ENCODE data around the gene PLD1.

PLD1 gene

GRCh38 chr3:171824116-171824515, 13.8 kb upstream of the PLD1 start:
- H3K27me3 ChIP-seq, result no peaks in the 10 kb centered on the region
- TF ChIP-seq CTCF (IDR thresholded peaks at IDR 0.05; ENCODE audit: low read depth, low read length), result no peak
- H3K36me3 ChIP-seq, result no peaks in the 10 kb centered on the region
- no peaks in the 10 kb centered on the region for H3K4me1 ChIP-seq
- DNase-seq, result no peak
- H3K4me3 ChIP-seq (ENCODE audit: low read depth, low read length), result no peak overlapping the region
- no peaks in the 10 kb centered on the region for H3K9me3 ChIP-seq

GRCh38 chr3:171822431-171823106, 12.3 kb upstream of the PLD1 start:
- TF ChIP-seq CTCF (IDR thresholded peaks at IDR 0.05; ENCODE audit: low read depth, low read length), result no peak
- no peaks in the 10 kb centered on the region for H3K9me3 ChIP-seq
- DNase-seq, result no peak
- H3K27me3 ChIP-seq, result no peaks in the 10 kb centered on the region
- H3K4me3 ChIP-seq (ENCODE audit: low read depth, low read length), result no peak overlapping the region
- no peaks in the 10 kb centered on the region for H3K36me3 ChIP-seq
- H3K4me1 ChIP-seq, result no peaks in the 10 kb centered on the region

GRCh38 chr3:171821778-171822358, 11.6 kb upstream of the PLD1 start:
- H3K36me3 ChIP-seq, result no peaks in the 10 kb centered on the region

GRCh38 chr3:171821044-171821443, 10.8 kb upstream of the PLD1 start:
- no peaks in the 10 kb centered on the region for H3K36me3 ChIP-seq
- H3K4me3 ChIP-seq (ENCODE audit: low read depth, low read length), result no peak overlapping the region
- H3K4me1 ChIP-seq, result no peaks in the 10 kb centered on the region
- no peaks in the 10 kb centered on the region for H3K27me3 ChIP-seq
- DNase-seq, result no peak
- H3K9me3 ChIP-seq, result no peaks in the 10 kb centered on the region
- TF ChIP-seq CTCF (IDR thresholded peaks at IDR 0.05; ENCODE audit: low read depth, low read length), result no peak

More at GRCh38 chr3:171821778-171822358, 11.6 kb upstream of the PLD1 start:
- no peaks in the 10 kb centered on the region for H3K9me3 ChIP-seq
- H3K27me3 ChIP-seq, result no peaks in the 10 kb centered on the region
- no peak for DNase-seq
- H3K4me3 ChIP-seq (ENCODE audit: low read depth, low read length), result no peak overlapping the region
- H3K4me1 ChIP-seq, result no peaks in the 10 kb centered on the region
- no peak for TF ChIP-seq CTCF (IDR thresholded peaks at IDR 0.05; ENCODE audit: low read depth, low read length)

GRCh38 chr3:171817074-171817800, 7.0 kb upstream of the PLD1 start:
- no peaks in the 10 kb centered on the region for H3K36me3 ChIP-seq
- no peaks in the 10 kb centered on the region for H3K9me3 ChIP-seq
- no peaks in the 10 kb centered on the region for H3K27me3 ChIP-seq
- no peak for TF ChIP-seq CTCF (IDR thresholded peaks at IDR 0.05; ENCODE audit: low read depth, low read length)
- H3K4me3 ChIP-seq (ENCODE audit: low read depth, low read length), result no peak overlapping the region
- no peaks in the 10 kb centered on the region for H3K4me1 ChIP-seq
- DNase-seq, result no peak

Measured in BE2C (cell line).